K562 (cell line): ENCODE data around the gene CYTH1. TPM values are rescaled to one million over a fixed set of nuclear protein-coding genes. Genes with fewer than 3 reads are reported as not detected.

Experiments used
- ATF1 ChIP-seq, 2 experiments: fragments of 450-650 bp in 1 of 2; IDR thresholded peaks; 2 replicates each; pipeline ENCODE4 v1.6.1; 2016; ENCODE audit warnings: missing compliant biosample characterization in 1 of 2, missing genetic modification characterization in 1 of 2
- EP300 ChIP-seq: IDR thresholded peaks from 2 replicates; pipeline ENCODE4 v1.6.1; 2012; ENCODE audit warnings: low read length, improper control_type of control experiment
- ETV1 ChIP-seq: fragments of 450-650 bp; conservative IDR thresholded peaks from 2 replicates; pipeline ENCODE4 v1.6.1; 2016; ENCODE audit warnings: missing genetic modification characterization, control low read depth, low read depth, missing compliant biosample characterization
- FOXA1 ChIP-seq: fragments of 450-650 bp; IDR thresholded peaks from 2 replicates; pipeline ENCODE4 v1.6.1; 2016; ENCODE audit warnings: mild to moderate bottlenecking, borderline replicate concordance
- GABPA ChIP-seq: fragments of 200-800 bp; sonication (Bioruptor generic); conservative IDR thresholded peaks from 2 replicates; pipeline ENCODE4 v1.6.1; 2016; ENCODE audit warnings: low read depth, missing genetic modification characterization, missing compliant biosample characterization
- GTF2A2 ChIP-seq: IDR thresholded peaks from 2 replicates; pipeline ENCODE4 v1.6.1; 2016; ENCODE audit warnings: mild to moderate bottlenecking, missing genetic modification characterization, missing compliant biosample characterization
- POLR3G ChIP-seq: IDR thresholded peaks from 2 replicates; pipeline ENCODE4 v1.6.1; 2011; ENCODE audit not compliant: insufficient read length, insufficient replicate concordance; ENCODE audit errors: extremely low read depth
- ZFP36 ChIP-seq: fragments of 150-350 bp; IDR thresholded peaks from 2 replicates; pipeline ENCODE4 v1.6.1; 2018; ENCODE audit warnings: low read length, low read depth; ENCODE audit not compliant: partially characterized antibody
- ZNF239 ChIP-seq: fragments of 250-450 bp; sonication (Bioruptor Pico); IDR thresholded peaks from 2 replicates; pipeline ENCODE4 v1.4.0; 2020; ENCODE audit warnings: mild to moderate bottlenecking
- polyA plus RNA-seq, 8 experiments: library from polyadenylated mRNA; depleted of rRNA in 4 of 8; stranded (reverse) in 5 of 8; unstranded in 3 of 8; fragments of >200 nt; fragmentation: Nextera tagmentation in 2 of 8; fragmentation: Illumina TruSeq in 1 of 8; extraction: Ambion mirVana in 2 of 8; extraction: Trizol in 1 of 8; gene quantifications; 2 replicates each; pipeline versions ENCODE4 v1.2.1 to v1.2.3, GENCODE V29; 2011 to 2014; ENCODE audit warnings: inconsistent platforms in 1 of 8, missing spikeins in 1 of 8
- total RNA-seq, 7 experiments: library from RNA; depleted of rRNA in 6 of 7; stranded (reverse); fragments of >200 nt in 6 of 7; fragmentation: Illumina TruSeq in 2 of 7; extraction: Trizol in 2 of 7; gene quantifications; 2 replicates each; pipeline versions ENCODE4 v1.2.1 to v1.2.3, GENCODE V29; 2011 to 2021; ENCODE audit warnings: low replicate concordance in 1 of 7
- TF ChIP-seq, protein P1 (sequence below), 2 experiments: fragments of 450-650 bp; formaldehyde crosslinking in 1 of 2; IDR thresholded peaks; 2 replicates each; pipeline versions ENCODE4 v1.4.0 to v1.6.1; 2014 to 2020; ENCODE audit warnings: mild to moderate bottlenecking in 2 of 2, borderline replicate concordance in 1 of 2, low read depth in 1 of 2
- TF ChIP-seq, protein P2 (sequence below): fragments of 250-450 bp; sonication (Bioruptor Pico); IDR thresholded peaks from 2 replicates; pipeline ENCODE4 v1.9.0; 2021; ENCODE audit warnings: mild to moderate bottlenecking, inconsistent platforms
- TF ChIP-seq, protein P3 (sequence below): fragments of 450-650 bp; IDR thresholded peaks from 2 replicates; pipeline ENCODE4 v1.7.1; 2018; ENCODE audit warnings: mild to moderate bottlenecking, low read depth; ENCODE audit not compliant: partially characterized antibody

The CYTH1 gene
- total and polyA plus RNA-seq, 9 of the 15 experiments (the other 6 are each of a cell fraction or from before 2014, with no cell fraction given): 0.52 to 27.7 (median 16.8) TPM

DNA sequence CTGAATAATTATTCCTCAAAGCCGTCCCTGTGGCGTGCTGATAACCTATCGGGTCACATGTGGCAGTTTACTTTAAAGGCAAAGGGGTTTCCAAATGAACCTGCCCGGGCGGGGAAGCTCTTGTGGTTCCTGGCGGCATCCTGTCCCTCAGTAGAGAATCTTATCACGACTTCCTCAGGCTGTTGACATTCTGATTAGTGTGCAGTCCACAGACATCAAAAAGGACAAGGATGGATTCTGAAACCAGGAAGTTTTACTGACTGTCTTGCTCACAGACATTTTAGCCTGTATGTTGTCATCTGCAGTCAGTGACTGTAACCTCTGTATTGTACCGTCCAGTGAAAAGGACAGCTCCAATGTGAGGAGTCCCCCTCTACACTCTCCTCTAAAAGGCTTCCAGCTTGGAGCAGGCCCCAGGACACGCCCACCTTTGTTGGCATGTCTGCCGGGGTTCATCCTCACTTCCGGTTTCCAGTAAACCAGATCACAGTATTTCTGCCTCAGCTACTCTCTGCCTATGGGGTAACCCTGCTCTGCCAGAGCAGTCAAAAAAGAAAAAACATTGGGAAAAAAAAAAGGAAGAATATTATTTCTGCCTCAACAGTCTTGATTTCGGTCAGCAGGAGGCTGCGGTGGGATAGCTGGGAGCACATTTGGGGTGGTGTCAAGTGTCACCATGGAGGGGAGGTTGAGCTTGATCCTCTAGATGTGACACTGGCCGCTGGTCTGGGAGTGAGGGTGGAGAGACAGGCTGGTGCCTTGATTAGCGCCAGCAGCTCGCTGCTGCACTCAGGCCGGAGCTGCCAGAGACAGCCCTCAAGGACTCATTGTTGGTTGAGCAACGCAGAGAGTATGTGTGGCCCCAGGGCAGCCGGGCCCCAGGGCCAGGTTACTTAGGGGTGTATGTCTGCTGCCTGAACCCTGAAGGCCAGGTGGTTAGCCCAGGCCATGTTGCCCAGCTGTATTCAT lies 115.8 kb downstream of the CYTH1 start (continued):
- TF ChIP-seq, protein P1, sequence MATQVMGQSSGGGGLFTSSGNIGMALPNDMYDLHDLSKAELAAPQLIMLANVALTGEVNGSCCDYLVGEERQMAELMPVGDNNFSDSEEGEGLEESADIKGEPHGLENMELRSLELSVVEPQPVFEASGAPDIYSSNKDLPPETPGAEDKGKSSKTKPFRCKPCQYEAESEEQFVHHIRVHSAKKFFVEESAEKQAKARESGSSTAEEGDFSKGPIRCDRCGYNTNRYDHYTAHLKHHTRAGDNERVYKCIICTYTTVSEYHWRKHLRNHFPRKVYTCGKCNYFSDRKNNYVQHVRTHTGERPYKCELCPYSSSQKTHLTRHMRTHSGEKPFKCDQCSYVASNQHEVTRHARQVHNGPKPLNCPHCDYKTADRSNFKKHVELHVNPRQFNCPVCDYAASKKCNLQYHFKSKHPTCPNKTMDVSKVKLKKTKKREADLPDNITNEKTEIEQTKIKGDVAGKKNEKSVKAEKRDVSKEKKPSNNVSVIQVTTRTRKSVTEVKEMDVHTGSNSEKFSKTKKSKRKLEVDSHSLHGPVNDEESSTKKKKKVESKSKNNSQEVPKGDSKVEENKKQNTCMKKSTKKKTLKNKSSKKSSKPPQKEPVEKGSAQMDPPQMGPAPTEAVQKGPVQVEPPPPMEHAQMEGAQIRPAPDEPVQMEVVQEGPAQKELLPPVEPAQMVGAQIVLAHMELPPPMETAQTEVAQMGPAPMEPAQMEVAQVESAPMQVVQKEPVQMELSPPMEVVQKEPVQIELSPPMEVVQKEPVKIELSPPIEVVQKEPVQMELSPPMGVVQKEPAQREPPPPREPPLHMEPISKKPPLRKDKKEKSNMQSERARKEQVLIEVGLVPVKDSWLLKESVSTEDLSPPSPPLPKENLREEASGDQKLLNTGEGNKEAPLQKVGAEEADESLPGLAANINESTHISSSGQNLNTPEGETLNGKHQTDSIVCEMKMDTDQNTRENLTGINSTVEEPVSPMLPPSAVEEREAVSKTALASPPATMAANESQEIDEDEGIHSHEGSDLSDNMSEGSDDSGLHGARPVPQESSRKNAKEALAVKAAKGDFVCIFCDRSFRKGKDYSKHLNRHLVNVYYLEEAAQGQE (IDR thresholded peaks at IDR 0.05; ENCODE audit: borderline replicate concordance): peak; percentile 55; the same call in 1 of the 2 replicates
- TF ChIP-seq, protein P1 (CRISPR knock-in tag; IDR thresholded peaks at IDR 0.05; ENCODE audit: low read depth): no peak
- TF ChIP-seq POLR3G: no peak
- TF ChIP-seq, protein P2, sequence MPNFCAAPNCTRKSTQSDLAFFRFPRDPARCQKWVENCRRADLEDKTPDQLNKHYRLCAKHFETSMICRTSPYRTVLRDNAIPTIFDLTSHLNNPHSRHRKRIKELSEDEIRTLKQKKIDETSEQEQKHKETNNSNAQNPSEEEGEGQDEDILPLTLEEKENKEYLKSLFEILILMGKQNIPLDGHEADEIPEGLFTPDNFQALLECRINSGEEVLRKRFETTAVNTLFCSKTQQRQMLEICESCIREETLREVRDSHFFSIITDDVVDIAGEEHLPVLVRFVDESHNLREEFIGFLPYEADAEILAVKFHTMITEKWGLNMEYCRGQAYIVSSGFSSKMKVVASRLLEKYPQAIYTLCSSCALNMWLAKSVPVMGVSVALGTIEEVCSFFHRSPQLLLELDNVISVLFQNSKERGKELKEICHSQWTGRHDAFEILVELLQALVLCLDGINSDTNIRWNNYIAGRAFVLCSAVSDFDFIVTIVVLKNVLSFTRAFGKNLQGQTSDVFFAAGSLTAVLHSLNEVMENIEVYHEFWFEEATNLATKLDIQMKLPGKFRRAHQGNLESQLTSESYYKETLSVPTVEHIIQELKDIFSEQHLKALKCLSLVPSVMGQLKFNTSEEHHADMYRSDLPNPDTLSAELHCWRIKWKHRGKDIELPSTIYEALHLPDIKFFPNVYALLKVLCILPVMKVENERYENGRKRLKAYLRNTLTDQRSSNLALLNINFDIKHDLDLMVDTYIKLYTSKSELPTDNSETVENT: no peak
- TF ChIP-seq EP300: peak; percentile 98
- TF ChIP-seq, protein P3, sequence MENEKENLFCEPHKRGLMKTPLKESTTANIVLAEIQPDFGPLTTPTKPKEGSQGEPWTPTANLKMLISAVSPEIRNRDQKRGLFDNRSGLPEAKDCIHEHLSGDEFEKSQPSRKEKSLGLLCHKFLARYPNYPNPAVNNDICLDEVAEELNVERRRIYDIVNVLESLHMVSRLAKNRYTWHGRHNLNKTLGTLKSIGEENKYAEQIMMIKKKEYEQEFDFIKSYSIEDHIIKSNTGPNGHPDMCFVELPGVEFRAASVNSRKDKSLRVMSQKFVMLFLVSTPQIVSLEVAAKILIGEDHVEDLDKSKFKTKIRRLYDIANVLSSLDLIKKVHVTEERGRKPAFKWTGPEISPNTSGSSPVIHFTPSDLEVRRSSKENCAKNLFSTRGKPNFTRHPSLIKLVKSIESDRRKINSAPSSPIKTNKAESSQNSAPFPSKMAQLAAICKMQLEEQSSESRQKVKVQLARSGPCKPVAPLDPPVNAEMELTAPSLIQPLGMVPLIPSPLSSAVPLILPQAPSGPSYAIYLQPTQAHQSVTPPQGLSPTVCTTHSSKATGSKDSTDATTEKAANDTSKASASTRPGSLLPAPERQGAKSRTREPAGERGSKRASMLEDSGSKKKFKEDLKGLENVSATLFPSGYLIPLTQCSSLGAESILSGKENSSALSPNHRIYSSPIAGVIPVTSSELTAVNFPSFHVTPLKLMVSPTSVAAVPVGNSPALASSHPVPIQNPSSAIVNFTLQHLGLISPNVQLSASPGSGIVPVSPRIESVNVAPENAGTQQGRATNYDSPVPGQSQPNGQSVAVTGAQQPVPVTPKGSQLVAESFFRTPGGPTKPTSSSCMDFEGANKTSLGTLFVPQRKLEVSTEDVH: peak; percentile 64
- no peak for TF ChIP-seq ATF1 (CRISPR knock-in tag; IDR thresholded peaks at IDR 0.05)
- TF ChIP-seq ATF1 (tag; IDR thresholded peaks at IDR 0.05): peak; percentile 64
- TF ChIP-seq GTF2A2 (tag): no peak
- peak; percentile 81 for TF ChIP-seq ZFP36
- peak; percentile 97 for TF ChIP-seq ETV1
- peak; percentile 99 for TF ChIP-seq FOXA1
- no peak for TF ChIP-seq ZNF239 (CRISPR knock-in tag)
- TF ChIP-seq GABPA (tag): peak; percentile 79
